ENCODE results near the gene CLEC3B.

CLEC3B gene

GRCh38 chr3:44995142-44995770 is 30.8 kb upstream of the CLEC3B start:
- TF ChIP-seq EZH2phosphoT487 (IDR thresholded peaks at IDR 0.05; ENCODE audit: borderline replicate concordance), result no peak
- no peak for TF ChIP-seq CTCF (conservative IDR thresholded peaks at IDR 0.05; ENCODE audit: low read length)
- H3K4me2 ChIP-seq (ENCODE audit: low read depth, low read length, poor library complexity, severe bottlenecking), result no peak overlapping the region
- peaks cover 13% of the 10 kb centered on the region; the same call in 1 of the 2 replicates for H3K79me2 ChIP-seq (ENCODE audit: insufficient read depth, low read length)
- H3K9me2 ChIP-seq (replicated peaks; ENCODE audit: low read depth, low read length), result no peaks in the 10 kb centered on the region
- H3K9ac ChIP-seq (ENCODE audit: low read depth, low read length, poor library complexity, severe bottlenecking), result no peak overlapping the region
- no peaks in the 10 kb centered on the region for H3K27me3 ChIP-seq (ENCODE audit: insufficient read depth, low read length, poor library complexity, severe bottlenecking)
- peaks cover 82% of the 10 kb centered on the region for H3K36me3 ChIP-seq (ENCODE audit: insufficient read depth, low read length)
- H3K4me1 ChIP-seq (ENCODE audit: insufficient read depth, low read length, poor library complexity, severe bottlenecking), result no peaks in the 10 kb centered on the region
- no peak overlapping the region for H3K4me3 ChIP-seq (ENCODE audit: low read length, poor library complexity, severe bottlenecking)
- peaks cover 9% of the 10 kb centered on the region for H4K20me1 ChIP-seq (ENCODE audit: insufficient read depth, low read length, poor library complexity, severe bottlenecking)
- no peak overlapping the region for H2AFZ ChIP-seq (ENCODE audit: low read length)
- H3F3A ChIP-seq (ENCODE audit: low read depth), result no peaks in the 10 kb centered on the region
- no peaks in the 10 kb centered on the region for H3K9me3 ChIP-seq (ENCODE audit: insufficient read depth, low read depth, low read length)

DNA sequence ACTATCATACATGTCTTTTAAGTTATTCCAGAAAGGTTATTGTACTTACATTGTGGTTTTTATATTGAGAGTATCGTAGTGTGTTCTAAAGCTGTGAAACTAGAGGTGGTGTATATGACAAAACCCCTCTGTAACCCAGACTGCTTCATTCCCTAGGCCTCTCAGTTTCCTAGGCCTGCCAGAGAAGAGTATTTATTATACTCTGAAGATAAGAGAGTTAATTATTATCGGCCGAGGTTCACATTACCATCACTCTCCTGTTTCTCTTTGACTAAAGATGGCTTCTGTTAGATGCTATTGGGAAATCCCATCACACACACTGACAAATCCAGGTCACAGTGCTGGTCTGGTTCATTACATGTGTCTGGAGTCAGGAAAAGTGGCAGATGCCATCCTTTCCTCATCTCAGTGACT is 29.5 kb upstream of the CLEC3B start:
- H3K4me1 ChIP-seq (ENCODE audit: insufficient read depth, low read length, poor library complexity, severe bottlenecking), result no peaks in the 10 kb centered on the region
- no peaks in the 10 kb centered on the region for H3F3A ChIP-seq (ENCODE audit: low read depth)
- no peak overlapping the region for H2AFZ ChIP-seq (ENCODE audit: low read length)
- peaks cover 9% of the 10 kb centered on the region for H4K20me1 ChIP-seq (ENCODE audit: insufficient read depth, low read length, poor library complexity, severe bottlenecking)
- H3K9ac ChIP-seq (ENCODE audit: low read depth, low read length, poor library complexity, severe bottlenecking), result no peak overlapping the region
- no peak overlapping the region for H3K4me2 ChIP-seq (ENCODE audit: low read depth, low read length, poor library complexity, severe bottlenecking)
- no peak overlapping the region for H3K4me3 ChIP-seq (ENCODE audit: low read length, poor library complexity, severe bottlenecking)
- H3K36me3 ChIP-seq (ENCODE audit: insufficient read depth, low read length), result peaks cover 82% of the 10 kb centered on the region
- TF ChIP-seq EZH2phosphoT487 (IDR thresholded peaks at IDR 0.05; ENCODE audit: borderline replicate concordance) (no peak), CTCF (conservative IDR thresholded peaks at IDR 0.05; ENCODE audit: low read length) (no peak)
- no peaks in the 10 kb centered on the region for H3K9me2 ChIP-seq (replicated peaks; ENCODE audit: low read depth, low read length)
- no peaks in the 10 kb centered on the region for H3K9me3 ChIP-seq (ENCODE audit: insufficient read depth, low read depth, low read length)
- peaks cover 13% of the 10 kb centered on the region; the same call in 1 of the 2 replicates for H3K79me2 ChIP-seq (ENCODE audit: insufficient read depth, low read length)
- no peaks in the 10 kb centered on the region for H3K27me3 ChIP-seq (ENCODE audit: insufficient read depth, low read length, poor library complexity, severe bottlenecking)

DNA sequence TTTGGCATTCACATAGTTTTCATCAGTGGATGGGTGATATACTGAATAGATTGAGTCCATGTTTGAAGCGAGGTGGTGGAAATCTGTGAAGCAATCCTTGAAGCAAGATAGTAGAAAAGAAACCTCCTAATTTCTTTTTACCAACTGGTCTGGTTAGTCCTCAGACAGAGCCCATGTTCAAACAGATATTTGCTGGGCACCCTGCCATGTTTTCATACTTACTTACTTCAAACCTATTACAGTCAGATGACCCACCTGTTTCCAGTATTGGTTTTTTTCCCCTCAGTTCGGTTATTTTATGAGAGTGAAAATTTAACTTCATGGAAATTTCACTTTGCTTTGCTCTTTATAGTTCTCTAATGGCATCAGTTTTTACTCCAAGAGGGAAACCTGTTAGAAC is 26.3 kb upstream of the CLEC3B start:
- H3K9me2 ChIP-seq (replicated peaks; ENCODE audit: low read depth, low read length), result no peaks in the 10 kb centered on the region
- no peaks in the 10 kb centered on the region for H3K27me3 ChIP-seq (ENCODE audit: insufficient read depth, low read length, poor library complexity, severe bottlenecking)
- H3F3A ChIP-seq (ENCODE audit: low read depth), result no peaks in the 10 kb centered on the region
- H3K36me3 ChIP-seq (ENCODE audit: insufficient read depth, low read length), result peaks cover 85% of the 10 kb centered on the region
- no peak overlapping the region for H2AFZ ChIP-seq (ENCODE audit: low read length)
- no peaks in the 10 kb centered on the region for H3K79me2 ChIP-seq (ENCODE audit: insufficient read depth, low read length)
- H3K4me1 ChIP-seq (ENCODE audit: insufficient read depth, low read length, poor library complexity, severe bottlenecking), result no peaks in the 10 kb centered on the region
- no peak overlapping the region for H3K4me3 ChIP-seq (ENCODE audit: low read length, poor library complexity, severe bottlenecking)
- no peak overlapping the region for H3K9ac ChIP-seq (ENCODE audit: low read depth, low read length, poor library complexity, severe bottlenecking)
- no peak overlapping the region for H3K4me2 ChIP-seq (ENCODE audit: low read depth, low read length, poor library complexity, severe bottlenecking)
- no peak for TF ChIP-seq CTCF (conservative IDR thresholded peaks at IDR 0.05; ENCODE audit: low read length)
- H3K9me3 ChIP-seq (ENCODE audit: insufficient read depth, low read depth, low read length), result no peaks in the 10 kb centered on the region
- H4K20me1 ChIP-seq (ENCODE audit: insufficient read depth, low read length, poor library complexity, severe bottlenecking), result no peaks in the 10 kb centered on the region

All from Loucy (cell line).